ENCODE data around the gene DEPDC5.

GRCh38 chr22:31861226-31861840, 107.5 kb downstream of the DEPDC5 start:
- TF ChIP-seq POLR2A (IDR thresholded peaks at IDR 0.05): no peak
- TF ChIP-seq CTCF (IDR thresholded peaks at IDR 0.05): no peak
- TF ChIP-seq EP300 (IDR thresholded peaks at IDR 0.05; ENCODE audit: low read depth): no peak
- TF ChIP-seq POLR2AphosphoS5 (IDR thresholded peaks at IDR 0.05): no peak

Data from transverse colon (tissue), 4 donors.